HG03565 (cell line): ENCODE data around the gene MAP1B.
"Not testable (repeated sequence)": the region's sequence is repeated elsewhere in the genome, so short reads cannot be mapped to it uniquely, and the experiment has no call there.

Experiments used
- ATAC-seq: cut with Tn5 transposase; IDR thresholded peaks from one replicate; pipeline ENCODE4 v1.9.1; 2021; ENCODE audit warnings: mild to moderate bottlenecking, moderate library complexity; ENCODE audit not compliant: unreplicated experiment

Gene MAP1B

GRCh38 chr5:72107131-72107900 is at the start of gene MAP1B:
Gene MAP1B (plus strand): TSS chr5:72107475. CDS start chr5:72107532, 57 bp downstream.
- ATAC-seq, result no peak

GRCh38 chr5:72057816-72058215 is 49.5 kb upstream of the MAP1B start:
- no peak for ATAC-seq

- ATAC-seq, result no peak
Measured at GRCh38 chr5:72063219-72063819, 44.0 kb upstream of the MAP1B start.

- ATAC-seq, result no peak
Measured at GRCh38 chr5:72064801-72065570, 42.3 kb upstream of the MAP1B start.

GRCh38 chr5:72065751-72066255 is 41.5 kb upstream of the MAP1B start:
- ATAC-seq, result no peak

- no peak for ATAC-seq
Measured at GRCh38 chr5:72066705-72067107, 40.6 kb upstream of the MAP1B start.

GRCh38 chr5:72067682-72068470 is 39.4 kb upstream of the MAP1B start:
- no peak for ATAC-seq

- no peak for ATAC-seq
Measured at GRCh38 chr5:72070529-72070928, 36.7 kb upstream of the MAP1B start.

GRCh38 chr5:72071906-72072305 is 35.4 kb upstream of the MAP1B start:
- no peak for ATAC-seq

GRCh38 chr5:72074251-72074650 is 33.0 kb upstream of the MAP1B start:
- no peak for ATAC-seq

GRCh38 chr5:72075461-72075860 is 31.8 kb upstream of the MAP1B start:
- no peak for ATAC-seq

GRCh38 chr5:72076621-72077300 is 30.5 kb upstream of the MAP1B start:
- ATAC-seq, result no peak

- ATAC-seq, result no peak
Measured at GRCh38 chr5:72077390-72077789, 29.9 kb upstream of the MAP1B start.

- no peak for ATAC-seq
Measured at GRCh38 chr5:72079288-72079687, 28.0 kb upstream of the MAP1B start.

- ATAC-seq, result no peak
Measured at GRCh38 chr5:72082048-72082447, 25.2 kb upstream of the MAP1B start.

GRCh38 chr5:72084876-72085275 is 22.4 kb upstream of the MAP1B start:
- ATAC-seq, result no peak

GRCh38 chr5:72085319-72085718 is 22.0 kb upstream of the MAP1B start:
- no peak for ATAC-seq

- ATAC-seq, result not testable (repeated sequence)
Measured at GRCh38 chr5:72089713-72090112, 17.6 kb upstream of the MAP1B start.

- ATAC-seq, result no peak
Measured at GRCh38 chr5:72092074-72092473, 15.2 kb upstream of the MAP1B start.

GRCh38 chr5:72093217-72093616 is 14.1 kb upstream of the MAP1B start:
- ATAC-seq, result no peak
